Ecto neural progenitor cell (in vitro differentiated cells): ENCODE measurements around the gene KRTAP5-7.
"Not testable (repeated sequence)": the region's sequence is repeated elsewhere in the genome, so short reads cannot be mapped to it uniquely, and the experiment has no call there.

Experiments used
- DNase-seq: peaks from one replicate; pipeline ENCODE4 v3.0.0-alpha.2; 2018; ENCODE audit warnings: low spot score

KRTAP5-7 gene

GRCh38 chr11:71558996-71559395 lies 31.9 kb downstream of the KRTAP5-7 start:
- no peak for DNase-seq

GRCh38 chr11:71562120-71562519 lies 35.1 kb downstream of the KRTAP5-7 start:
- no peak for DNase-seq

- no peak for DNase-seq
Measured at GRCh38 chr11:71563406-71563805, 36.3 kb downstream of the KRTAP5-7 start.

- no peak for DNase-seq
Measured at GRCh38 chr11:71564430-71564829, 37.4 kb downstream of the KRTAP5-7 start.

GRCh38 chr11:71565263-71565662 lies 38.2 kb downstream of the KRTAP5-7 start, which contains the start of gene KRTAP5-10:
TSS of gene KRTAP5-10 (plus strand) at chr11:71565563. CDS start at chr11:71565588, 25 bp downstream.
- DNase-seq: no peak

- DNase-seq: no peak
Measured at GRCh38 chr11:71566081-71566620, 39.1 kb downstream of the KRTAP5-7 start.

- not testable (repeated sequence) for DNase-seq
Measured at GRCh38 chr11:71566626-71567599, 39.8 kb downstream of the KRTAP5-7 start.

- not testable (repeated sequence) for DNase-seq
Measured at GRCh38 chr11:71567633-71568032, 40.6 kb downstream of the KRTAP5-7 start.

- DNase-seq: no peak
Measured at GRCh38 chr11:71568704-71569349, 41.8 kb downstream of the KRTAP5-7 start.

- DNase-seq: not testable (repeated sequence)
Measured at GRCh38 chr11:71571101-71571850, 44.2 kb downstream of the KRTAP5-7 start.

- no peak for DNase-seq
Measured at GRCh38 chr11:71572811-71573210, 45.7 kb downstream of the KRTAP5-7 start.

GRCh38 chr11:71574418-71574817 lies 47.4 kb downstream of the KRTAP5-7 start:
- DNase-seq: no peak

- DNase-seq: no peak
Measured at GRCh38 chr11:71575723-71576424, 48.8 kb downstream of the KRTAP5-7 start.

GRCh38 chr11:71576688-71577465 lies 49.8 kb downstream of the KRTAP5-7 start:
- DNase-seq: not testable (repeated sequence)

GRCh38 chr11:71577469-71578004 lies 50.5 kb downstream of the KRTAP5-7 start:
- DNase-seq: no peak
